ENCODE results near the gene CBX8. TPM values are rescaled to one million over a fixed set of nuclear protein-coding genes. Genes with fewer than 3 reads are reported as not detected.

Gene CBX8
- total and polyA plus RNA-seq, 2 of the 8 experiments (the other 6 are each of a cell fraction or from before 2014, with no cell fraction given), result 0.09 to 2.1 TPM

GRCh38 chr17:79839356-79840268 is 42.7 kb upstream of the CBX8 start, which contains the start of gene CBX4 (continued):
- TF ChIP-seq GABPA (IDR thresholded peaks at IDR 0.05; ENCODE audit: borderline replicate concordance, insufficient read depth, low read length) (no peak; the same call in 1 of the 2 replicates), RXRA (IDR thresholded peaks at IDR 0.05; ENCODE audit: insufficient read depth, low read depth, low read length) (no peak), BCL11A (IDR thresholded peaks at IDR 0.05; ENCODE audit: low read depth in 2 of 2, low read length in 2 of 2) (no peak), POU5F1 (IDR thresholded peaks at IDR 0.05; ENCODE audit: low read depth, low read length) (no peak), ASH2L (IDR thresholded peaks at IDR 0.05; ENCODE audit: low read length) (peak; percentile 39), GTF2F1 (IDR thresholded peaks at IDR 0.05; ENCODE audit: borderline replicate concordance, low read depth, low read length) (no peak), ATF2 (IDR thresholded peaks at IDR 0.05; ENCODE audit: low read length) (0 out of 2 replicates have a peak, but pooled peaks have one; percentile 26), EP300 (IDR thresholded peaks at IDR 0.05; ENCODE audit: borderline replicate concordance in 1 of 2, low read depth in 2 of 2, low read length in 2 of 2) (0 out of 3 replicates have a peak, but pooled peaks of 1 of the 2 experiments have one; percentile 27), TAF1 (IDR thresholded peaks at IDR 0.05; ENCODE audit: low read depth, low read length) (peak; percentile 93), CREB1 (IDR thresholded peaks at IDR 0.05) (peak; percentile 67), SIN3A (conservative IDR thresholded peaks at IDR 0.05 in 1 of 2, IDR thresholded peaks at IDR 0.05 in 1 of 2; ENCODE audit: low read depth in 1 of 2, low read length in 2 of 2) (no peak), PHF8 (conservative IDR thresholded peaks at IDR 0.05; ENCODE audit: low read depth, low read length) (0 out of 2 replicates have a peak, but pooled peaks have one; percentile 16), EGR1 (IDR thresholded peaks at IDR 0.05; ENCODE audit: borderline replicate concordance, low read depth, low read length) (no peak), POLR2AphosphoS5 (IDR thresholded peaks at IDR 0.05; ENCODE audit: low read depth, low read length) (no peak), SRF (IDR thresholded peaks at IDR 0.05; ENCODE audit: low read depth, low read length) (no peak), RAD21 (IDR thresholded peaks at IDR 0.05 in 1 of 2, conservative IDR thresholded peaks at IDR 0.05 in 1 of 2; ENCODE audit: low read depth in 2 of 2, low read length in 2 of 2) (peak; percentile 17 to 45; a peak in 3 of 4 replicates), BACH1 (IDR thresholded peaks at IDR 0.05; ENCODE audit: low read length) (no peak), POLR2A (IDR thresholded peaks at IDR 0.05; ENCODE audit: control extremely low read depth in 1 of 2, low read depth in 2 of 2, low read length in 2 of 2) (peak in 1 of 2 experiments; percentile 50; a peak in 2 of 3 replicates), NRF1 (IDR thresholded peaks at IDR 0.05; ENCODE audit: low read depth, low read length) (no peak)
- TF ChIP-seq, protein P1, sequence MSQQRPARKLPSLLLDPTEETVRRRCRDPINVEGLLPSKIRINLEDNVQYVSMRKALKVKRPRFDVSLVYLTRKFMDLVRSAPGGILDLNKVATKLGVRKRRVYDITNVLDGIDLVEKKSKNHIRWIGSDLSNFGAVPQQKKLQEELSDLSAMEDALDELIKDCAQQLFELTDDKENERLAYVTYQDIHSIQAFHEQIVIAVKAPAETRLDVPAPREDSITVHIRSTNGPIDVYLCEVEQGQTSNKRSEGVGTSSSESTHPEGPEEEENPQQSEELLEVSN (IDR thresholded peaks at IDR 0.05), result no peak; the same call in none of the 2 replicates

All from H1 (cell line).